Psoas muscle (tissue), 8 donors: ENCODE measurements around the gene FAM177B. TPM values are rescaled to one million over a fixed set of nuclear protein-coding genes. Genes with fewer than 3 reads are reported as not detected.

ENCODE experiments used
- ATAC-seq, 4 donors: fragments of 200-7000 bp; cut with Tn5 transposase; one replicate each; pipeline ENCODE4 v1.9.1; 2020; ENCODE audit warnings: moderate library complexity in 3 of 4, mild to moderate bottlenecking in 2 of 4
- DNase-seq, 2 donors: peaks; one replicate each; pipeline ENCODE4 v3.0.0-alpha.2; 2020
- H3K27ac ChIP-seq: fragments of 200-600 bp; one replicate; pipeline ENCODE4 v1.8.0; 2022
- H3K27me3 ChIP-seq, 3 donors: fragments of 200-600 bp in 1 of 3; one replicate each; pipeline versions ENCODE4 v1.6.1 to v1.8.0; 2013 to 2022; ENCODE audit warnings: low read length in 2 of 3, mild to moderate bottlenecking in 2 of 3, moderate library complexity in 1 of 3; ENCODE audit not compliant: insufficient read depth in 3 of 3
- H3K36me3 ChIP-seq, 2 donors: fragments of 200-600 bp in 1 of 2; one replicate each; pipeline versions ENCODE4 v1.6.1 to v1.8.0; 2013 to 2022; ENCODE audit warnings: low read depth in 1 of 2, mild to moderate bottlenecking in 1 of 2, moderate library complexity in 1 of 2; ENCODE audit not compliant: insufficient read depth in 1 of 2
- H3K4me1 ChIP-seq: fragments of 200-600 bp; one replicate; pipeline ENCODE4 v1.8.0; 2022
- H3K4me3 ChIP-seq: fragments of 200-600 bp; one replicate; pipeline ENCODE4 v1.8.0; 2022; ENCODE audit warnings: mild to moderate bottlenecking
- H3K9me3 ChIP-seq: fragments of 200-600 bp; one replicate; pipeline ENCODE4 v1.8.0; 2022
- WGBS, 3 donors: extraction: QIAGEN DNeasy Blood & Tissue Kit; methylation state at CpG; one replicate each; pipeline versions ENCODE4 v1.1.6 to v1.1.7; 2013; 5-methylcytosine and 5-hydroxymethylcytosine counted together
- intact Hi-C, 2 donors: fragments of 100-400 bp; cut with DNase I; formaldehyde crosslinking; loops; one replicate each; pipeline versions ENCODE4 v1.11.0 to v1.14.2; 2022
- long read RNA-seq, 2 donors: library from polyadenylated mRNA; unstranded; transcript quantifications; one replicate each; pipeline ENCODE4 v2.0.0, GENCODE V29; 2021
- polyA plus RNA-seq, 3 donors: library from polyadenylated mRNA; stranded (reverse); fragments of 200-250 nt; gene quantifications; one replicate each; pipeline ENCODE4 v1.2.3, GENCODE V29; 2013
- total RNA-seq, 4 donors: library from RNA; stranded (reverse); fragmentation: NEBNext Ultra II Directional in 2 of 4; extraction: Animal tissue kit (Norgen Biotek cat#: 25700) in 2 of 4; gene quantifications; one replicate each; pipeline versions ENCODE4 v1.2.1 to v1.2.4, GENCODE V29; 2021 to 2023
- TF ChIP-seq, protein P1 (sequence below): fragments of 200-600 bp; IDR thresholded peaks from one replicate; pipeline ENCODE4 v1.8.0; 2022; ENCODE audit warnings: antibody characterized with exemption
- donor health status: healthy with polysubstance abuse.
- donor health status: DM: no; HTN: no; CAD: no; lungs with moderate emphysema.
- donor health status: Bipolar disorder and iron deficiency.
- donor health status: healthy.
- donor health status: DM: yes; HTN: yes; CAD: no.
- donor health status: DM: no; HTN: no; CAD: no.
- donor health status: DM: no; HTN: no; CAD: no.
- donor health status: DM: yes; HTN: yes; CAD: no.

Gene FAM177B
- total RNA-seq (not detected), polyA plus RNA-seq (under 1 TPM in 1 of 3 donors, not detected in 2; 0.08 TPM)
- long read RNA-seq, donor 1: 0 reads
- long read RNA-seq, donor 2: 0 reads

DNA sequence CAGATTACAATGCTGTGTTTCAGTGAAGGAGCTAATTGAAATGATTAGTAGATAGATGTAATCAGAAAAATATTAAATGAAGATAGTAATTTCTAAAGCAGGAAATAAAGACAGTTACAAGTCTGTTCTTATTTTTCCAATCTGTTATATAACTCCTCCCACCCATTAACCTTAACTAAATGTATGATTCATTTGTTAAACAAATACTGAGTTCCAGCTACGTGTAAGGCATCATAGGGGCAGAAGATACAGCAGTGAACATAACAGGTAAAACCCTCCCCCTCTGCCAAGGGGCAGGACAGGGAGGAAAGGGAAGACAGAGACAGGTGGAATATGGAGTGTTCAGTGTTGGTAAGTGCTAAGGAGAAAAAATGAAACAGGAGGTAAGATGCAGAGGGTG is at the start of gene FAM177B:
TSS of gene FAM177B (plus strand) at position 231 of the 400 bp plus-strand sequence. CDS start 9,344 bp downstream, outside the sequence.
- TF ChIP-seq, protein P1, sequence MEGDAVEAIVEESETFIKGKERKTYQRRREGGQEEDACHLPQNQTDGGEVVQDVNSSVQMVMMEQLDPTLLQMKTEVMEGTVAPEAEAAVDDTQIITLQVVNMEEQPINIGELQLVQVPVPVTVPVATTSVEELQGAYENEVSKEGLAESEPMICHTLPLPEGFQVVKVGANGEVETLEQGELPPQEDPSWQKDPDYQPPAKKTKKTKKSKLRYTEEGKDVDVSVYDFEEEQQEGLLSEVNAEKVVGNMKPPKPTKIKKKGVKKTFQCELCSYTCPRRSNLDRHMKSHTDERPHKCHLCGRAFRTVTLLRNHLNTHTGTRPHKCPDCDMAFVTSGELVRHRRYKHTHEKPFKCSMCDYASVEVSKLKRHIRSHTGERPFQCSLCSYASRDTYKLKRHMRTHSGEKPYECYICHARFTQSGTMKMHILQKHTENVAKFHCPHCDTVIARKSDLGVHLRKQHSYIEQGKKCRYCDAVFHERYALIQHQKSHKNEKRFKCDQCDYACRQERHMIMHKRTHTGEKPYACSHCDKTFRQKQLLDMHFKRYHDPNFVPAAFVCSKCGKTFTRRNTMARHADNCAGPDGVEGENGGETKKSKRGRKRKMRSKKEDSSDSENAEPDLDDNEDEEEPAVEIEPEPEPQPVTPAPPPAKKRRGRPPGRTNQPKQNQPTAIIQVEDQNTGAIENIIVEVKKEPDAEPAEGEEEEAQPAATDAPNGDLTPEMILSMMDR: no peak
- Histone ChIP-seq H3K4me3 (no peak within 1 kb of the TSS), H3K36me3 (peaks cover 0 to 49% of the 10 kb centered on the region in 2 donors), H3K27ac (no peak within 1 kb of the TSS), H3K9me3 (no peaks in the 10 kb centered on the region), H3K27me3 (no peaks in the 10 kb centered on the region), H3K4me1 (no peaks in the 10 kb centered on the region)
- intact Hi-C loops: loop anchor here in 1 of 2 donors (5.0 kb wide), 1 partner anchor 345 kb away; no protein-coding TSS in a partner anchor
- ATAC-seq (no peak), DNase-seq (no peak)
- 72 to 88% (median 75%) methylated on average over 1 of the region's 1 CpG for WGBS, 3 donors

DNA sequence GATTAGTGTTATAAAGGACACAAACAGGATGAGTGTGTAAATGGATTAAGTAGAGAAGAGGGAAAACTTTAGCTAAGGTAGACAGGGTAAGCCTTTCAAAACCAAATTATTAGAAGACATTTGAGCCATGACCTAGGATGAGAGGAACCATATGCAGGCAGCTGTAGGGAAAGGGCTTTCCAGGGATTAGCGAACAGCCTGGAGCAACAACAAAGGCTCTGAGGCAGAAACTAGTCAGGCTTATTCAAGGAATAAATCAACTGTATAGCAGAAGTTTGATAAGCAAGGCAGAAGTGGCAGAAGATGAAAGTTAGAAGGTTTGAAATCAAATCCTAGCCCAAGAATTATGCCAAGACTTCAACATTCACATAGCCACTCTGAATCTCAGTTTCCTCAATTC is 46.0 kb upstream of the FAM177B start:
- TF ChIP-seq, protein P1: no peak
- peaks cover 7 to 55% of the 10 kb centered on the region in 2 donors for H3K36me3 ChIP-seq
- H3K27me3 ChIP-seq: no peaks in the 10 kb centered on the region
- 88 to 100% (median 88%) methylated on average over 1 of the region's 1 CpG for WGBS, 3 donors
- H3K4me3 ChIP-seq: no peak overlapping the region
- intact Hi-C loops: no loop called here
- ATAC-seq (no peak), DNase-seq (no peak)
- no peaks in the 10 kb centered on the region for H3K4me1 ChIP-seq
- no peaks in the 10 kb centered on the region for H3K9me3 ChIP-seq
- no peak overlapping the region for H3K27ac ChIP-seq

DNA sequence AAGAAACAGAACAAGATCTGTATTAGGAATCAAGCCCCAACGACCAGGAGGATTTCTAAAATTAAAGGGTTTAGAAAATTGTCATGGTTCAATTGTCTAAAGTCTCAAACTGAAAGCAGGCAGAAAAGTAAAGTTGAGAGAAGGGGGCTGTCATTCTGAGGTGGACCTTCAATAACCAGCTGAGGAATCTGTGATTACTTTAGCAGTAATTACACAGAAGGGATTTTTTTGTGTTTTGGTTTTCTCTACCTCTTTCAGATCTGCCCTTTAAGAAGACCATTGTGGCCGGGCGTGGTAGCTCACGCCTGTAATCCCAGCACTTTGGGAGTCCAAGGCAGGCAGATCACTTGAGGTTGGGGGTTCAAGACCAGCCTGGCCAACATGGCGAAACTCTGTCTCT is 42.1 kb upstream of the FAM177B start:
- Histone ChIP-seq H3K4me3 (no peak overlapping the region), H3K9me3 (no peaks in the 10 kb centered on the region), H3K27me3 (no peaks in the 10 kb centered on the region), H3K36me3 (peaks cover 0 to 27% of the 10 kb centered on the region in 2 donors), H3K27ac (no peak overlapping the region), H3K4me1 (no peaks in the 10 kb centered on the region)
- DNase-seq: no peak
- ATAC-seq: no peak
- TF ChIP-seq, protein P1: no peak
- WGBS, 3 donors: 78 to 83% (median 81%) methylated on average over 5 of the region's 5 CpGs
- intact Hi-C loops: no loop called here

DNA sequence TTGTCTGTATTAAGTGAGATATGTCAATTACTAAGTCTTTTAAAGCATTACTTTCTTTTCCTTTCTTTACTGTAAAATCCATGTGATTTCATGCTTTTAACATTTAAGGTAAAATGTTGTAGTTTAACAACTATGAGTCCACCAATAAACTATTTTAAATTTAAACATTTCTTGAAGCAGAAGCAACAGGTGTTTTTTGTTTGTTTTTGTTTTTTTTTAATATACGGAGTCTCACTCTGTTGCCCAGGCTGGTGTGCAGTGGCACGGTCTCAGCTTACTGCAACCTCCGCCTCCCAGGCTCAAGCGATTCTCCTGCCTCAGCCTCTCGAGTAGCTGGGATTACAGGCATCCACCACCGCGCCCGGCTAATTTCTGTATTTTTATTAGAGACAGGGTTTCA is 40.3 kb upstream of the FAM177B start:
- Histone ChIP-seq H3K4me1 (no peaks in the 10 kb centered on the region), H3K27ac (no peak overlapping the region), H3K36me3 (peaks cover 0 to 37% of the 10 kb centered on the region in 2 donors), H3K4me3 (no peak overlapping the region), H3K9me3 (no peaks in the 10 kb centered on the region), H3K27me3 (no peaks in the 10 kb centered on the region)
- intact Hi-C loops: no loop called here
- DNase-seq (no peak), ATAC-seq (no peak)
- 94 to 97% (median 95%) methylated on average over 8 of the region's 8 CpGs for WGBS, 3 donors
- TF ChIP-seq, protein P1: no peak

DNA sequence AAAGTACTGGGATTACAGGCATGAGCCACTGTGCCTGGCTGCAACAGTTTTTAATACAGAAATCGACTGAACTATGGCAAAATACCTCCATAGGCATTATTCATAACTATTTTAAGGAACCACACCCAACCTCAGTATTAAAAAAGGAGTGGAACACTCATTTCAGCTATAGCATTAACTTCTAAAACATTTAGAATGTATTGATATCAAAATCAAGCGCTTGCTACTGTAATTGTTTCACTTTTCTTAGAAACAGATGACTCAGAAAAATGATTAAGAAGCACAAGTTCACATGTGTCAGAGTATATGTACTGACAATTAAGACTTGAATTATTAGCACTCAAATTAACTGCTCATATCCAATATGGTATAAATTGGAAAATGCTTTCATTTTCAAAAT is 39.8 kb upstream of the FAM177B start:
- ATAC-seq: no peak
- H3K4me3 ChIP-seq: no peak overlapping the region
- H3K36me3 ChIP-seq: peaks cover 0 to 38% of the 10 kb centered on the region in 2 donors
- H3K27ac ChIP-seq: no peak overlapping the region
- H3K4me1 ChIP-seq: no peaks in the 10 kb centered on the region
- H3K9me3 ChIP-seq: no peaks in the 10 kb centered on the region
- TF ChIP-seq, protein P1: no peak
- intact Hi-C loops: no loop called here
- DNase-seq: no peak
- 93 to 100% (median 93%) methylated on average over 2 of the region's 2 CpGs for WGBS, 3 donors
- H3K27me3 ChIP-seq: no peaks in the 10 kb centered on the region
